H1 (cell line): ENCODE results near the gene DDX56. TPM values are rescaled to one million over a fixed set of nuclear protein-coding genes. Genes with fewer than 3 reads are reported as not detected.

Source experiments
- CTCF ChIA-PET: fragments of 300-600 bp; sonication (Branson Sonifier 250); formaldehyde crosslinking; loops from one replicate; lab custom pipeline; 2021; ENCODE audit not compliant: partially characterized antibody; lab: Charles Lee
- POLR2A ChIA-PET: fragments of 300-600 bp; sonication (Branson Sonifier 250); formaldehyde crosslinking; loops from one replicate; lab custom pipeline; 2021; ENCODE audit warnings: inconsistent platforms; ENCODE audit not compliant: partially characterized antibody; lab: Charles Lee
- DNase-seq, 2 experiments: peaks; one replicate each; pipeline versions ENCODE4 v3.0.0 to v3.0.0-alpha.2; 2010 to 2022; ENCODE audit warnings: low spot score in 2 of 2, low read depth in 1 of 2, mixed read lengths in 1 of 2
- FAIRE-seq: peaks from 2 replicates; lab custom pipeline; 2011; peaks lifted over from hg19 to GRCh38; lab: Jason Lieb, UNC
- H2AFZ ChIP-seq: 2 replicates; pipeline ENCODE4 v1.8.1; 2012; ENCODE audit warnings: low read length, inconsistent platforms
- H2AK5ac ChIP-seq: 2 replicates; pipeline ENCODE4 v1.6.1; 2013; ENCODE audit warnings: low read depth, low read length
- H2BK120ac ChIP-seq: replicated peaks from 2 replicates; pipeline ENCODE3; 2013; ENCODE audit warnings: low read depth, low read length, inconsistent platforms
- H2BK12ac ChIP-seq: 2 replicates; pipeline ENCODE4 v1.6.1; 2013; ENCODE audit warnings: low read depth, low read length
- H2BK15ac ChIP-seq: 2 replicates; pipeline ENCODE4 v1.6.1; 2013; ENCODE audit warnings: low read length
- H2BK20ac ChIP-seq: 2 replicates; pipeline ENCODE4 v1.6.1; 2013; ENCODE audit warnings: low read length
- H2BK5ac ChIP-seq: 2 replicates; pipeline ENCODE4 v1.6.1; 2013; ENCODE audit warnings: low read depth, low read length
- H3K14ac ChIP-seq: 2 replicates; pipeline ENCODE4 v1.6.1; 2013; ENCODE audit warnings: inconsistent platforms; ENCODE audit not compliant: insufficient read length
- H3K18ac ChIP-seq: 2 replicates; pipeline ENCODE4 v1.6.1; 2013; ENCODE audit warnings: low read length; ENCODE audit errors: extremely low read depth
- H3K23ac ChIP-seq: 2 replicates; pipeline ENCODE4 v1.6.1; 2013; ENCODE audit warnings: inconsistent platforms; ENCODE audit not compliant: insufficient read length
- H3K23me2 ChIP-seq: 2 replicates; pipeline ENCODE4 v1.6.1; 2013; ENCODE audit warnings: low read depth, low read length
- H3K27ac ChIP-seq: 2 replicates; pipeline ENCODE4 v1.6.1; 2011; ENCODE audit warnings: low read depth, low read length, inconsistent platforms
- H3K27me3 ChIP-seq, 4 experiments: replicated peaks in 1 of 4; 1 replicate in 1 of 4; 2 replicates in 3 of 4; pipeline versions ENCODE4 v1.6.1 to v1.8.1; 2011 to 2013; ENCODE audit warnings: low read length in 3 of 4, mild to moderate bottlenecking in 3 of 4, inconsistent platforms in 2 of 4, mixed read lengths in 2 of 4, moderate library complexity in 1 of 4; ENCODE audit not compliant: control insufficient read depth in 3 of 4, insufficient read depth in 3 of 4; ENCODE audit errors: extremely low read depth in 1 of 4
- H3K36me3 ChIP-seq, 4 experiments: 2 replicates each; pipeline versions ENCODE4 v1.6.1 to v1.8.1; 2011 to 2013; ENCODE audit warnings: mild to moderate bottlenecking in 4 of 4, low read length in 3 of 4, moderate library complexity in 2 of 4, control low read depth in 1 of 4, inconsistent platforms in 1 of 4; ENCODE audit not compliant: insufficient read depth in 4 of 4, control insufficient read depth in 2 of 4
- H3K4ac ChIP-seq: replicated peaks from 2 replicates; pipeline ENCODE3; 2013; ENCODE audit warnings: low read length, low read depth, mixed read lengths, inconsistent platforms; ENCODE audit not compliant: insufficient read length
- H3K4me1 ChIP-seq, 4 experiments: replicated peaks in 1 of 4; 1 replicate in 1 of 4; 2 replicates in 3 of 4; pipeline versions ENCODE4 v1.6.1 to v1.8.1; 2011 to 2013; ENCODE audit warnings: low read length in 3 of 4, inconsistent platforms in 2 of 4, mixed read lengths in 1 of 4; ENCODE audit not compliant: insufficient read depth in 4 of 4, control insufficient read depth in 3 of 4
- H3K4me2 ChIP-seq, 2 experiments: 2 replicates each; pipeline versions ENCODE4 v1.6.1 to v1.8.1; 2011 to 2013; ENCODE audit warnings: low read depth in 2 of 2, low read length in 2 of 2, control low read depth in 1 of 2, inconsistent platforms in 1 of 2, mild to moderate bottlenecking in 1 of 2; ENCODE audit not compliant: insufficient read depth in 1 of 2
- H3K4me3 ChIP-seq, 4 experiments: fragments of 200-600, 300-600 bp in 1 of 4; sonication (generic), shearing (Covaris generic), sonication (Bioruptor Twin) in 1 of 4; 2 replicates each; pipeline versions ENCODE4 v1.5.1 to v1.8.1; 2011 to 2016; ENCODE audit warnings: low read length in 4 of 4, low read depth in 3 of 4, control low read depth in 2 of 4, inconsistent platforms in 2 of 4, mild to moderate bottlenecking in 2 of 4, mixed read lengths in 1 of 4, moderate library complexity in 1 of 4; ENCODE audit not compliant: insufficient read depth in 2 of 4; ENCODE audit errors: extremely low read depth in 1 of 4
- H3K56ac ChIP-seq: replicated peaks from 2 replicates; pipeline ENCODE3; 2013; ENCODE audit warnings: low read depth, mild to moderate bottlenecking, mixed read lengths, low read length, inconsistent platforms; ENCODE audit not compliant: insufficient read length
- H3K79me1 ChIP-seq: 2 replicates; pipeline ENCODE4 v1.6.1; 2013; ENCODE audit warnings: low read depth, low read length, control low read depth
- H3K79me2 ChIP-seq, 2 experiments: 2 replicates each; pipeline versions ENCODE4 v1.6.1 to v1.8.1; 2012 to 2013; ENCODE audit warnings: low read length in 2 of 2, mild to moderate bottlenecking in 2 of 2, inconsistent platforms in 1 of 2; ENCODE audit not compliant: insufficient read depth in 2 of 2, control insufficient read depth in 1 of 2
- H3K9ac ChIP-seq, 4 experiments: replicated peaks in 1 of 4; 1 replicate in 1 of 4; 2 replicates in 3 of 4; pipeline versions ENCODE4 v1.6.1 to v1.8.1; 2011 to 2013; ENCODE audit warnings: low read depth in 3 of 4, low read length in 3 of 4, control low read depth in 2 of 4, mild to moderate bottlenecking in 2 of 4, moderate library complexity in 2 of 4, inconsistent platforms in 1 of 4; ENCODE audit errors: extremely low read depth in 1 of 4
- H3K9me3 ChIP-seq, 2 experiments: 2 replicates each; pipeline versions ENCODE4 v1.6.1 to v1.8.1; 2012 to 2013; ENCODE audit warnings: mild to moderate bottlenecking in 2 of 2, moderate library complexity in 2 of 2, control low read depth in 1 of 2, inconsistent platforms in 1 of 2, low read depth in 1 of 2, low read length in 1 of 2, mixed read lengths in 1 of 2; ENCODE audit not compliant: insufficient read depth in 2 of 2
- H4K20me1 ChIP-seq, 2 experiments: replicated peaks in 1 of 2; 2 replicates each; pipeline versions ENCODE3 to v1.8.1; 2011 to 2013; ENCODE audit warnings: inconsistent platforms in 2 of 2, low read length in 2 of 2, mild to moderate bottlenecking in 1 of 2; ENCODE audit not compliant: insufficient read depth in 2 of 2, control insufficient read depth in 1 of 2
- H4K5ac ChIP-seq: 2 replicates; pipeline ENCODE4 v1.6.1; 2013; ENCODE audit warnings: low read length, low read depth, mixed read lengths, inconsistent platforms; ENCODE audit not compliant: insufficient read length
- H4K8ac ChIP-seq: 2 replicates; pipeline ENCODE4 v1.8.0; 2013; ENCODE audit warnings: mild to moderate bottlenecking, moderate library complexity, low read length, inconsistent platforms; ENCODE audit not compliant: insufficient read depth; ENCODE audit errors: extremely low read depth
- H4K91ac ChIP-seq: replicated peaks from 2 replicates; pipeline ENCODE3; 2013; ENCODE audit warnings: low read length, mixed read lengths, inconsistent platforms; ENCODE audit not compliant: insufficient read length
- ASH2L ChIP-seq: fragments of 200-600, 300-600 bp; sonication (generic); IDR thresholded peaks from one replicate; pipeline ENCODE4 v1.7.1; 2017; ENCODE audit warnings: low read length
- CBX5 ChIP-seq: fragments of 300-800, 300-1000 bp; sonication (generic); IDR thresholded peaks from 2 replicates; pipeline ENCODE4 v1.7.1; 2016; ENCODE audit warnings: antibody characterized with exemption, low read length, low read depth
- HDAC6 ChIP-seq: IDR thresholded peaks from one replicate; pipeline ENCODE4 v1.7.1; 2012; ENCODE audit warnings: low read depth, mild to moderate bottlenecking, inconsistent platforms, low read length, moderate library complexity
- JUND ChIP-seq: IDR thresholded peaks from 2 replicates; pipeline ENCODE4 v1.6.1; 2011; ENCODE audit warnings: mild to moderate bottlenecking, improper control_type of control experiment, low read length
- MAFK ChIP-seq: IDR thresholded peaks from 2 replicates; pipeline ENCODE4 v1.6.1; 2012; ENCODE audit warnings: low read depth, mild to moderate bottlenecking, improper control_type of control experiment, low read length
- SAP30 ChIP-seq: fragments of 300-600 bp; sonication (generic); IDR thresholded peaks from 2 replicates; pipeline ENCODE4 v1.7.1; 2012; ENCODE audit warnings: low read length, moderate library complexity, mild to moderate bottlenecking, inconsistent platforms; ENCODE audit not compliant: insufficient read depth, insufficient replicate concordance
- WGBS, 2 experiments: shearing (Covaris generic) in 1 of 2; methylation state at CpG; one replicate each; pipeline versions ENCODE4 v1.1.6 to v1.1.7; 2013 to 2015; ENCODE audit warnings: low lambda C conversion rate in 2 of 2, mixed read lengths in 2 of 2, inconsistent platforms in 1 of 2, low coverage in 1 of 2, missing lambda C conversion rate in 1 of 2; ENCODE audit not compliant: insufficient replicate concordance in 2 of 2, insufficient coverage in 1 of 2, insufficient read length in 1 of 2; ENCODE audit errors: extremely low coverage in 1 of 2, missing lambda C conversion rate in 1 of 2; 5-methylcytosine and 5-hydroxymethylcytosine counted together
- polyA plus RNA-seq, 7 experiments: library from polyadenylated mRNA; depleted of rRNA in 3 of 7; stranded (reverse) in 5 of 7; unstranded in 2 of 7; fragments of >200 nt in 5 of 7; fragments of 200-250 nt in 2 of 7; gene quantifications; 1 replicate in 5 of 7; 2 replicates in 1 of 7; 4 replicates in 1 of 7; pipeline versions ENCODE4 v1.2.1 to v1.2.3, GENCODE V29; 2011 to 2013; ENCODE audit warnings: missing spikeins in 2 of 7, mixed read lengths in 2 of 7
- total RNA-seq: library from RNA; stranded (reverse); fragmentation: NEBNext Ultra II Directional; extraction: Animal tissue kit (Norgen Biotek cat#: 25700); gene quantifications from 2 replicates; pipeline ENCODE4 v1.2.1, GENCODE V29; 2021

DDX56 gene
- total and polyA plus RNA-seq, 2 of the 8 experiments (the other 6 are each of a cell fraction or from before 2014, with no cell fraction given): 56.9 to 81.6 TPM

DNA sequence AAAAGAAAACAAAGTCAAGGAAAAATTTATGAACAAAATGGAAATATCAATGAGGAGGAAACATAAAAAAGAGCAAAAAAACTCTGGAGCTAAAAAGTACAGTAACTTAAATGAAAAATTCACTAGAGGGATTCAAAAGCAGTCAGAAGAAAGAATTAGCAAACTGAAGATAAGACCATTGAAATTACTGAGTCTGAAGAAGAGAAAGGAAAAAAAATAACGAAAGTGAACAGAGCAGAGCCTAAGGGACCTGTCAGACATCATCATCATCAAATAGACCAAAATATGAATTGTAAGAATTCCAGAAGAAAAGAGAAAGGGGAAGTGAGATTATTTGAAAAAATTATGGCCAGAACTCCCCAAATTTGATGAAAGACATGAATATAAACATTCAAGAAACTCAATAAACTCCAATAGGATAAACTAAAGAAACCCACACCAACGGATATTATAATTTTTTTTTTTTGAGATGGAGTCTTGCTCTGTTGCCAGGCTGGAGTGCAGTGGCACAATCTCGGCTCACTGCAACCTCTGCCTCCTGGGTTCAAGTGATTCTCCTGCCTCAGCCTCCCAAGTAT, 48.8 kb downstream of the DDX56 start:
- H2BK5ac ChIP-seq: no peak overlapping the region
- H2BK20ac ChIP-seq: no peak overlapping the region
- no peak overlapping the region for H2AK5ac ChIP-seq
- H3K56ac ChIP-seq: no peak overlapping the region
- H2AFZ ChIP-seq: no peak overlapping the region
- H3K9me3 ChIP-seq: 0 out of 4 replicates have a peak, but pooled peaks cover 0 to 3% of the 10 kb centered on the region in 2 experiments
- H2BK120ac ChIP-seq: no peak overlapping the region
- ChIA-PET CTCF (interaction anchor here (0.7 to 4.1 kb wide), 2 partner anchors 9 to 31 kb away, joined by 3 to 22 read pairs; no protein-coding TSS in a partner anchor), POLR2A (interaction anchor here (1.0 kb wide), 1 partner anchor 37 kb away, joined by 3 read pairs; no protein-coding TSS in a partner anchor)
- no peak overlapping the region for H2BK15ac ChIP-seq
- H3K14ac ChIP-seq: no peak overlapping the region
- TF ChIP-seq SAP30 (no peak), MAFK (no peak), ASH2L (no peak), HDAC6 (no peak), CBX5 (no peak), JUND (no peak)
- H3K4me3 ChIP-seq: no peak overlapping the region
- H4K8ac ChIP-seq: no peak overlapping the region
- no peaks in the 10 kb centered on the region for H3K36me3 ChIP-seq
- no peak overlapping the region for H2BK12ac ChIP-seq
- no peak overlapping the region for H3K4ac ChIP-seq
- H4K91ac ChIP-seq: no peak overlapping the region
- H3K27ac ChIP-seq: no peak overlapping the region
- WGBS, 2 experiments: 78% methylated on average over 3 of the region's 3 CpGs; no CpG with 5 or more reads in 1 of the 2 experiments
- no peaks in the 10 kb centered on the region for H3K4me1 ChIP-seq
- no peaks in the 10 kb centered on the region for H3K79me2 ChIP-seq
- no peak overlapping the region for H3K23ac ChIP-seq
- H4K5ac ChIP-seq: no peak overlapping the region
- H3K9ac ChIP-seq: no peak overlapping the region
- H4K20me1 ChIP-seq: no peaks in the 10 kb centered on the region
- H3K18ac ChIP-seq: no peak overlapping the region
- H3K27me3 ChIP-seq: no peaks in the 10 kb centered on the region
- DNase-seq (no peak), FAIRE-seq (no peak)
- H3K79me1 ChIP-seq: no peaks in the 10 kb centered on the region
- no peaks in the 10 kb centered on the region for H3K23me2 ChIP-seq
- H3K4me2 ChIP-seq: no peak overlapping the region
